ENCODE measurements around the gene NRXN3. TPM values are rescaled to one million over a fixed set of nuclear protein-coding genes. Genes with fewer than 3 reads are reported as not detected.

NRXN3 gene
- total RNA-seq, 1 experiment from 2014 or later, result not detected

- intact Hi-C loops (cut with micrococcal nuclease; ENCODE audit: unreplicated experiment), result no loop called here
These were observed 108.5 kb downstream of the NRXN3 start for GRCh38 chr14:78278464-78279250.

DNA sequence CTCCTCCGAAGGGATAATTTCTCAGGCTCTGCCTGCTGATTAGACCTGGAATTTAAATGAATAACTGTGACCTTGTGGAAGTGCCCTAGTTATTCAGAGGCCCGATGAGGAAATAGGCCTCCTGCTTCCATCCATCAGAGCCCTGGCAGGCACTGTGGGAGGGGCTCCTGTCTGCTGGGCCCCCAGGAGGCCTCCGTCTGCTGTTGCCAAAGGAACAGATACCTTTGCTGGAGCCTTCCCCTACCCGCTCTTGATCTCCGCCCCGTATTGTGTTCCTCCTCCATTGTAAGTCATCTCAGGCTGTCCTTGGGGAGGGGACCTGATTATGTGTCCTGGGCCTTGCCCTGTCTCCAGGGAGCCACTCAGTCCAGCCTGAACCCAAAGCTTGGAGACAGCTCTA is 112.3 kb downstream of the NRXN3 start:
- Mint-ChIP-seq H3K4me1 (ENCODE audit: low read depth, unreplicated experiment) (no peaks in the 10 kb centered on the region), H3K36me3 (ENCODE audit: insufficient read depth, unreplicated experiment) (peaks cover 4% of the 10 kb centered on the region), H3K4me3 (ENCODE audit: low read depth, unreplicated experiment) (no peak overlapping the region), H3K27ac (ENCODE audit: unreplicated experiment) (no peak overlapping the region), H3K27me3 (ENCODE audit: unreplicated experiment) (peaks cover 55% of the 10 kb centered on the region), H3K9me3 (ENCODE audit: low read depth, unreplicated experiment) (no peaks in the 10 kb centered on the region)
- CTCF ChIA-PET, result no interaction called here
- BruUV-seq (replicated peaks), result no TSS peak
- intact Hi-C loops (cut with micrococcal nuclease; ENCODE audit: unreplicated experiment), result no loop called here
- no peak for DNase-seq
- TF ChIP-seq, protein P1, sequence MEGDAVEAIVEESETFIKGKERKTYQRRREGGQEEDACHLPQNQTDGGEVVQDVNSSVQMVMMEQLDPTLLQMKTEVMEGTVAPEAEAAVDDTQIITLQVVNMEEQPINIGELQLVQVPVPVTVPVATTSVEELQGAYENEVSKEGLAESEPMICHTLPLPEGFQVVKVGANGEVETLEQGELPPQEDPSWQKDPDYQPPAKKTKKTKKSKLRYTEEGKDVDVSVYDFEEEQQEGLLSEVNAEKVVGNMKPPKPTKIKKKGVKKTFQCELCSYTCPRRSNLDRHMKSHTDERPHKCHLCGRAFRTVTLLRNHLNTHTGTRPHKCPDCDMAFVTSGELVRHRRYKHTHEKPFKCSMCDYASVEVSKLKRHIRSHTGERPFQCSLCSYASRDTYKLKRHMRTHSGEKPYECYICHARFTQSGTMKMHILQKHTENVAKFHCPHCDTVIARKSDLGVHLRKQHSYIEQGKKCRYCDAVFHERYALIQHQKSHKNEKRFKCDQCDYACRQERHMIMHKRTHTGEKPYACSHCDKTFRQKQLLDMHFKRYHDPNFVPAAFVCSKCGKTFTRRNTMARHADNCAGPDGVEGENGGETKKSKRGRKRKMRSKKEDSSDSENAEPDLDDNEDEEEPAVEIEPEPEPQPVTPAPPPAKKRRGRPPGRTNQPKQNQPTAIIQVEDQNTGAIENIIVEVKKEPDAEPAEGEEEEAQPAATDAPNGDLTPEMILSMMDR (IDR thresholded peaks at IDR 0.05; ENCODE audit: unreplicated experiment), result no peak

More at GRCh38 chr14:78278464-78279250, 108.5 kb downstream of the NRXN3 start:
- TF ChIP-seq, protein P1 (IDR thresholded peaks at IDR 0.05; ENCODE audit: unreplicated experiment), result no peak
- Mint-ChIP-seq H3K9me3 (ENCODE audit: low read depth, unreplicated experiment) (no peaks in the 10 kb centered on the region), H3K27ac (ENCODE audit: unreplicated experiment) (no peak overlapping the region), H3K4me1 (ENCODE audit: low read depth, unreplicated experiment) (no peaks in the 10 kb centered on the region), H3K4me3 (ENCODE audit: low read depth, unreplicated experiment) (no peak overlapping the region), H3K36me3 (ENCODE audit: insufficient read depth, unreplicated experiment) (no peaks in the 10 kb centered on the region), H3K27me3 (ENCODE audit: unreplicated experiment) (peaks cover 54% of the 10 kb centered on the region)
- CTCF ChIA-PET, result no interaction called here
- no TSS peak for BruUV-seq (replicated peaks)
- no peak for DNase-seq

DNA sequence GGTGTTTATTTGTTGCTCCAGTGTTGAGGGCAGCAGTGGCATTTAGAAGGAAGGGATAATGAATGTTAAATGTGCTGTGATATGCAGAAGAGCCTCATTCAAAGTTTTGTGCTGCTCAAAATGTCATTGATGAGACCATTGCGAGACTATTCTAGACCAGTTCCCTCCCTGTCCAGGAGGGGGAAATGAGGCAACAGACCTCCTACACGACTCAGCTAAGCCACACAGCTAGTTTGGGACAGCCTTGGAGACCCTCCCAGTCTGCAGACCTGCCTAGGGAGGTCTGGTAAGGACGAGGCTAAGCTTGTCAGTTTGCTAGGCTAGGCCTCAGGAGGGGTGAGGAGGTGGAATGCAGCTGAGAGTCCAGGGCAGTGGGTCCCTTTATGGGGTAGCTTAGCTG is 116.0 kb downstream of the NRXN3 start:
- Mint-ChIP-seq H3K27ac (ENCODE audit: unreplicated experiment) (no peak overlapping the region), H3K4me3 (ENCODE audit: low read depth, unreplicated experiment) (no peak overlapping the region), H3K36me3 (ENCODE audit: insufficient read depth, unreplicated experiment) (peaks cover 4% of the 10 kb centered on the region), H3K9me3 (ENCODE audit: low read depth, unreplicated experiment) (no peaks in the 10 kb centered on the region), H3K4me1 (ENCODE audit: low read depth, unreplicated experiment) (no peaks in the 10 kb centered on the region), H3K27me3 (ENCODE audit: unreplicated experiment) (peaks cover 61% of the 10 kb centered on the region)
- CTCF ChIA-PET, result no interaction called here
- no TSS peak for BruUV-seq (replicated peaks)
- TF ChIP-seq, protein P1 (IDR thresholded peaks at IDR 0.05; ENCODE audit: unreplicated experiment), result no peak
- intact Hi-C loops (cut with micrococcal nuclease; ENCODE audit: unreplicated experiment), result no loop called here
- DNase-seq, result no peak

DNA sequence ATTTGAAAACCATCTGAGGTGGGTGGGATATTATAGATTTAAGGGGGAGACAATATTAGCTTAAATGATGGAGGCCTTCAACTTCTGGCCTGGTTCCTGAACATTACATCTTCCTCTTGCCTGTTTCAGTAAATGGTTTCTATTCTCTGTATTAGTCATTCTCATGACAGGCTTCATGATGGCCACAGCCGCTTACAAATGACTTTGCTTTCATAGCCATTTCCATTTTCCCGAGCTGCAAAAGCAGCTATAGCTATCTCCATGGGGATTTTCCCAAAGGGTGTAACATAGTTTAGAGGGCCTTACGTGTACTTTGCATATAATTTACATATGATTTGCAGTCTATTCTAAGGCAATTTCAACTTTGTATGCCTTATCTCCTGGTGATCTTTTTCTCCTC is 121.8 kb downstream of the NRXN3 start:
- no peak for DNase-seq
- peaks cover 78% of the 10 kb centered on the region for H3K27me3 Mint-ChIP-seq (ENCODE audit: unreplicated experiment)
- CTCF ChIA-PET, result no interaction called here
- no peaks in the 10 kb centered on the region for H3K9me3 Mint-ChIP-seq (ENCODE audit: low read depth, unreplicated experiment)
- TF ChIP-seq, protein P1 (IDR thresholded peaks at IDR 0.05; ENCODE audit: unreplicated experiment), result no peak
- intact Hi-C loops (cut with micrococcal nuclease; ENCODE audit: unreplicated experiment), result no loop called here
- H3K27ac Mint-ChIP-seq (ENCODE audit: unreplicated experiment), result no peak overlapping the region
- no TSS peak for BruUV-seq (replicated peaks)
- no peak overlapping the region for H3K4me3 Mint-ChIP-seq (ENCODE audit: low read depth, unreplicated experiment)
- H3K4me1 Mint-ChIP-seq (ENCODE audit: low read depth, unreplicated experiment), result no peaks in the 10 kb centered on the region
- no peaks in the 10 kb centered on the region for H3K36me3 Mint-ChIP-seq (ENCODE audit: insufficient read depth, unreplicated experiment)
